Fibroblast of lung (primary cell): ENCODE measurements around the gene MAPK1IP1L. TPM values are rescaled to one million over a fixed set of nuclear protein-coding genes. Genes with fewer than 3 reads are reported as not detected.

Experiments used
- DNase-seq, 2 donors: peaks; one replicate each; pipeline versions ENCODE4 v3.0.0 to v3.0.0-alpha.2; 2010; ENCODE audit warnings: low read depth in 2 of 2
- H2AFZ ChIP-seq: 2 replicates; pipeline ENCODE4 v1.5.1; 2012; ENCODE audit warnings: low read length, control low read depth, inconsistent platforms
- H3K27ac ChIP-seq: 2 replicates; pipeline ENCODE4 v1.5.1; 2011; ENCODE audit warnings: low read length, control low read depth; ENCODE audit not compliant: insufficient read depth
- H3K27me3 ChIP-seq: 2 replicates; pipeline ENCODE4 v1.5.1; 2011; ENCODE audit warnings: mild to moderate bottlenecking, low read length; ENCODE audit not compliant: control insufficient read depth, insufficient read depth
- H3K36me3 ChIP-seq: 2 replicates; pipeline ENCODE4 v1.5.1; 2011; ENCODE audit warnings: low read length; ENCODE audit not compliant: control insufficient read depth, insufficient read depth
- H3K4me1 ChIP-seq: 2 replicates; pipeline ENCODE4 v1.5.1; 2011; ENCODE audit warnings: low read length; ENCODE audit not compliant: control insufficient read depth, insufficient read depth; ENCODE audit errors: extremely low read depth
- H3K4me2 ChIP-seq: 2 replicates; pipeline ENCODE4 v1.5.1; 2011; ENCODE audit warnings: low read length, control low read depth; ENCODE audit not compliant: insufficient read depth; ENCODE audit errors: extremely low read depth
- H3K4me3 ChIP-seq, 4 experiments: fragments of 200-600 bp in 1 of 4; sonication (generic) in 1 of 4; replicated peaks in 1 of 4; 2 replicates each; pipeline ENCODE4 v1.5.1; 2011 to 2016; ENCODE audit warnings: low read length in 4 of 4, low read depth in 3 of 4, mild to moderate bottlenecking in 3 of 4, control low read depth in 2 of 4, inconsistent platforms in 1 of 4, mixed read lengths in 1 of 4; ENCODE audit not compliant: insufficient read depth in 1 of 4; ENCODE audit errors: control extremely low read depth in 1 of 4
- H3K79me2 ChIP-seq: 2 replicates; pipeline ENCODE4 v1.5.1; 2012; ENCODE audit warnings: mild to moderate bottlenecking, low read length, inconsistent platforms; ENCODE audit not compliant: control insufficient read depth, insufficient read depth
- H3K9ac ChIP-seq: 2 replicates; pipeline ENCODE4 v1.5.1; 2011; ENCODE audit warnings: mild to moderate bottlenecking, low read length, control low read depth; ENCODE audit not compliant: insufficient read depth
- H3K9me3 ChIP-seq: 2 replicates; pipeline ENCODE4 v1.5.1; 2012; ENCODE audit warnings: low read depth, low read length; ENCODE audit not compliant: control insufficient read depth, insufficient read depth
- H4K20me1 ChIP-seq: 2 replicates; pipeline ENCODE4 v1.5.1; 2011; ENCODE audit warnings: low read length; ENCODE audit not compliant: control insufficient read depth, insufficient read depth; ENCODE audit errors: extremely low read depth
- EZH2 ChIP-seq: IDR thresholded peaks from 2 replicates; pipeline ENCODE4 v1.5.1; 2012; ENCODE audit warnings: low read length, control low read depth, mild to moderate bottlenecking; ENCODE audit errors: missing control alignments
- polyA plus RNA-seq, 2 donors: library from polyadenylated mRNA; depleted of rRNA in 1 of 2; stranded (reverse) in 1 of 2; unstranded in 1 of 2; fragments of >200 nt; gene quantifications; 2 replicates each; pipeline ENCODE4 v1.2.1, GENCODE V29; 2011 to 2012; ENCODE audit warnings: missing spikeins in 1 of 2
- total RNA-seq: library from RNA; depleted of rRNA; stranded (reverse); fragments of >200 nt; gene quantifications from 2 replicates; pipeline ENCODE4 v1.2.1, GENCODE V29; 2014
- TF ChIP-seq, protein P1 (sequence below), 2 donors: IDR thresholded peaks in 1 of 2; conservative IDR thresholded peaks in 1 of 2; 1 replicate in 1 of 2; 2 replicates in 1 of 2; pipeline ENCODE4 v1.5.1; 2011 to 2012; ENCODE audit warnings: low read length in 2 of 2, control low read depth in 1 of 2, inconsistent platforms in 1 of 2, low read depth in 1 of 2, mild to moderate bottlenecking in 1 of 2

Gene MAPK1IP1L
- total and polyA plus RNA-seq, 2 donors (not counting 1 experiment from before 2014, with no cell fraction given): 16.5 to 82.3 TPM

DNA sequence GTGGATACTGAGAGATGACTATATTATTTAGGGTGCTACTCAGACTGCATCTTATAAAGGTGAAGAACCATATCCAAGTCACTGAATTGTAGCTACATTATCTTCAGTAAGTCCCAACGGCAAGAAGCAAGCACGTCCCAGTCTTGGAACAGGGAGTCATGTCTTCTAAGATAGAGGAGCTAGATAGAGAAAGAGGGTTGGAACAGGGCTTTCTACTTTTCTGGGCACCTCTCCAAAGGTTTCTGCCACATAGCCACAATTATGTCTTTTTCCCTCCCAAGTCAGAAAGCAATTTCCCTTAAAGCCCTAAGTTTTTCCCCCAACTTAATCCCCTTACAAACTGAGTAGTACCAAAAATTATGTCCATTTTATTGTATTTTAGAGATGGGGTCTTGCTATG lies 22.4 kb downstream of the MAPK1IP1L start:
- no peaks in the 10 kb centered on the region for H4K20me1 ChIP-seq
- no peaks in the 10 kb centered on the region for H3K27me3 ChIP-seq
- no peaks in the 10 kb centered on the region for H3K79me2 ChIP-seq
- peaks cover 7% of the 10 kb centered on the region for H3K4me1 ChIP-seq
- H3K27ac ChIP-seq: peak overlapping the region; percentile 4
- peak; percentile 82 to 86 for DNase-seq
- H3K4me2 ChIP-seq: no peak overlapping the region
- no peak overlapping the region for H3K4me3 ChIP-seq
- no peaks in the 10 kb centered on the region for H3K9me3 ChIP-seq
- TF ChIP-seq, protein P1, sequence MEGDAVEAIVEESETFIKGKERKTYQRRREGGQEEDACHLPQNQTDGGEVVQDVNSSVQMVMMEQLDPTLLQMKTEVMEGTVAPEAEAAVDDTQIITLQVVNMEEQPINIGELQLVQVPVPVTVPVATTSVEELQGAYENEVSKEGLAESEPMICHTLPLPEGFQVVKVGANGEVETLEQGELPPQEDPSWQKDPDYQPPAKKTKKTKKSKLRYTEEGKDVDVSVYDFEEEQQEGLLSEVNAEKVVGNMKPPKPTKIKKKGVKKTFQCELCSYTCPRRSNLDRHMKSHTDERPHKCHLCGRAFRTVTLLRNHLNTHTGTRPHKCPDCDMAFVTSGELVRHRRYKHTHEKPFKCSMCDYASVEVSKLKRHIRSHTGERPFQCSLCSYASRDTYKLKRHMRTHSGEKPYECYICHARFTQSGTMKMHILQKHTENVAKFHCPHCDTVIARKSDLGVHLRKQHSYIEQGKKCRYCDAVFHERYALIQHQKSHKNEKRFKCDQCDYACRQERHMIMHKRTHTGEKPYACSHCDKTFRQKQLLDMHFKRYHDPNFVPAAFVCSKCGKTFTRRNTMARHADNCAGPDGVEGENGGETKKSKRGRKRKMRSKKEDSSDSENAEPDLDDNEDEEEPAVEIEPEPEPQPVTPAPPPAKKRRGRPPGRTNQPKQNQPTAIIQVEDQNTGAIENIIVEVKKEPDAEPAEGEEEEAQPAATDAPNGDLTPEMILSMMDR (conservative IDR thresholded peaks at IDR 0.05 in 1 of 2, IDR thresholded peaks at IDR 0.05 in 1 of 2; ENCODE audit: low read depth in 1 of 2, low read length in 2 of 2): no peak
- TF ChIP-seq EZH2: no peak
- H3K9ac ChIP-seq: no peak overlapping the region
- H2AFZ ChIP-seq: no peak overlapping the region
- H3K36me3 ChIP-seq: no peaks in the 10 kb centered on the region

DNA sequence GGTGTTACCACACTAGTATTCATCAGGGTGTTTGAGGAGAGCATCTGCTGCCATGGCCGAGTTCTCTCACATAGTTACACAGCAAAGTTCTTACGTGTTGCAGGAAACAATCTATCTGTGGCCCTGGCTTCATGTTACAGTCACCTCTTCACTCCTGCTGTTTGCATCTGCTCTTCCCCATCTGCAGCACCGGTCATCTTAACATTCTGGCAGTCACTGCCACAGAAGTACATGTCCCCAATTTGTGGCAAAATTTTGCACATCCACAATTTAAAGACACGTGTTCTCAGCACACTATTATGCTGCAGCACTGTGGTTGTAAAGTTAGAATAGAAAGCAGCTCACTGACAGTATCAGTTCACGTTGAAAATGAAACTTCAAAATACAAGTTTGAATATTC lies 23.2 kb downstream of the MAPK1IP1L start:
- peak overlapping the region; percentile 2 for H2AFZ ChIP-seq
- peak; percentile 23 to 63 for DNase-seq
- H3K4me2 ChIP-seq: peak overlapping the region; percentile 11
- H3K9me3 ChIP-seq: no peaks in the 10 kb centered on the region
- H3K36me3 ChIP-seq: no peaks in the 10 kb centered on the region
- H3K27ac ChIP-seq: no peak overlapping the region
- no peaks in the 10 kb centered on the region for H3K27me3 ChIP-seq
- H3K4me1 ChIP-seq: peaks cover 7% of the 10 kb centered on the region
- H3K9ac ChIP-seq: no peak overlapping the region
- TF ChIP-seq, protein P1 (conservative IDR thresholded peaks at IDR 0.05 in 1 of 2, IDR thresholded peaks at IDR 0.05 in 1 of 2; ENCODE audit: low read depth in 1 of 2, low read length in 2 of 2): no peak
- TF ChIP-seq EZH2: no peak
- no peaks in the 10 kb centered on the region for H3K79me2 ChIP-seq
- no peak overlapping the region for H3K4me3 ChIP-seq
- H4K20me1 ChIP-seq: no peaks in the 10 kb centered on the region

DNA sequence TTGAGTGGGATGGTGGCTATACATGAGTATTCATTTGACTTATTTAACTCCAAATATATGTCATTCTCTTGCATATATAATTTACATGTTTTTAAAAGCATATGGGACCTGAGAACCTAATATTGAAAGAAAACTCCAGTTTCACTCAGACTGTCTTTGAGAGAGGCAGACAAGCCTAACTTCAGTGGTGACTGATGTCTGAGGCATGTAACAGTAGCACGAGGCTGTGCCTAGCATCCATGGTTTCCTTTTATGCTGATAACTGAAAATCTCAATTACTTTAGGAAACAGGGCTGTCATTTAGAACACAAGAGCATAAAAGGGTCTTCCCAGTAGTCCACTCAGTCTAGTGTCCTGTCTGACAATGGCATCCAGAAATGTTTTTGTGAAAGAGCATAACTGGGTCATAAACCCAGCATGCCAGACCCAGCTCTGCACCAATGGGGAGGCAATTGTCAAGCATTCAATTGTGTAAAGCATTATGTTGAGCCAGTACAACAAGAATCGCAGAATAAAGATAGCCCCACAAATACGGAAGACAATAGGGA lies 24.3 kb downstream of the MAPK1IP1L start:
- no peaks in the 10 kb centered on the region for H4K20me1 ChIP-seq

More for the DNA sequence above, 24.3 kb downstream of the MAPK1IP1L start:
- Histone ChIP-seq H3K27me3 (no peaks in the 10 kb centered on the region), H3K9ac (no peak overlapping the region), H3K4me3 (no peak overlapping the region), H3K4me1 (peaks cover 7% of the 10 kb centered on the region), H2AFZ (no peak overlapping the region), H3K36me3 (no peaks in the 10 kb centered on the region), H3K4me2 (no peak overlapping the region), H3K27ac (no peak overlapping the region), H3K9me3 (no peaks in the 10 kb centered on the region), H3K79me2 (no peaks in the 10 kb centered on the region)
- DNase-seq: peak; percentile 27 to 67
- TF ChIP-seq, protein P1 (conservative IDR thresholded peaks at IDR 0.05 in 1 of 2, IDR thresholded peaks at IDR 0.05 in 1 of 2; ENCODE audit: low read depth in 1 of 2, low read length in 2 of 2): no peak
- TF ChIP-seq EZH2: no peak
